ENCODE results near the gene SNAPC3.

The SNAPC3 gene

GRCh38 chr9:15390201-15390600 is 32.5 kb upstream of the SNAPC3 start:
- H3K27ac ChIP-seq (ENCODE audit: low read depth, low read length) = no peak overlapping the region
- no peaks in the 10 kb centered on the region for H3K27me3 ChIP-seq (ENCODE audit: control insufficient read depth in 1 of 2, insufficient read depth in 2 of 2, low read length in 2 of 2)
- H3K9ac ChIP-seq (ENCODE audit: low read length) = no peak overlapping the region
- H3K4me1 ChIP-seq (ENCODE audit: insufficient read depth, low read length) = no peaks in the 10 kb centered on the region
- no peak overlapping the region for H3K4me3 ChIP-seq (ENCODE audit: low read depth in 1 of 2, low read length in 2 of 2)
- H3K9me3 ChIP-seq (ENCODE audit: low read length) = no peaks in the 10 kb centered on the region
- H3K36me3 ChIP-seq (ENCODE audit: insufficient read depth, low read length) = no peaks in the 10 kb centered on the region

- Histone ChIP-seq H3K4me1 (ENCODE audit: insufficient read depth, low read length) (no peaks in the 10 kb centered on the region), H3K4me3 (ENCODE audit: low read depth in 1 of 2, low read length in 2 of 2) (no peak overlapping the region), H3K9ac (ENCODE audit: low read length) (no peak overlapping the region), H3K36me3 (ENCODE audit: insufficient read depth, low read length) (no peaks in the 10 kb centered on the region), H3K27ac (ENCODE audit: low read depth, low read length) (no peak overlapping the region), H3K27me3 (ENCODE audit: control insufficient read depth in 1 of 2, insufficient read depth in 2 of 2, low read length in 2 of 2) (no peaks in the 10 kb centered on the region), H3K9me3 (ENCODE audit: low read length) (no peaks in the 10 kb centered on the region)
These were observed 30.3 kb upstream of the SNAPC3 start for GRCh38 chr9:15392363-15392762.

- H3K9me3 ChIP-seq (ENCODE audit: low read length) = no peaks in the 10 kb centered on the region
- no peaks in the 10 kb centered on the region for H3K36me3 ChIP-seq (ENCODE audit: insufficient read depth, low read length)
- H3K9ac ChIP-seq (ENCODE audit: low read length) = no peak overlapping the region
- no peak overlapping the region for H3K4me3 ChIP-seq (ENCODE audit: low read depth in 1 of 2, low read length in 2 of 2)
- H3K27ac ChIP-seq (ENCODE audit: low read depth, low read length) = no peak overlapping the region
- no peaks in the 10 kb centered on the region for H3K27me3 ChIP-seq (ENCODE audit: control insufficient read depth in 1 of 2, insufficient read depth in 2 of 2, low read length in 2 of 2)
- H3K4me1 ChIP-seq (ENCODE audit: insufficient read depth, low read length) = no peaks in the 10 kb centered on the region
These were observed 22.3 kb upstream of the SNAPC3 start for GRCh38 chr9:15400281-15400941.

GRCh38 chr9:15401266-15401665 is 21.4 kb upstream of the SNAPC3 start:
- Histone ChIP-seq H3K4me3 (ENCODE audit: low read depth in 1 of 2, low read length in 2 of 2) (no peak overlapping the region), H3K36me3 (ENCODE audit: insufficient read depth, low read length) (no peaks in the 10 kb centered on the region), H3K9me3 (ENCODE audit: low read length) (no peaks in the 10 kb centered on the region), H3K9ac (ENCODE audit: low read length) (no peak overlapping the region), H3K27me3 (ENCODE audit: control insufficient read depth in 1 of 2, insufficient read depth in 2 of 2, low read length in 2 of 2) (no peaks in the 10 kb centered on the region), H3K27ac (ENCODE audit: low read depth, low read length) (no peak overlapping the region), H3K4me1 (ENCODE audit: insufficient read depth, low read length) (no peaks in the 10 kb centered on the region)

- no peak overlapping the region for H3K4me3 ChIP-seq (ENCODE audit: low read depth in 1 of 2, low read length in 2 of 2)
- H3K9ac ChIP-seq (ENCODE audit: low read length) = no peak overlapping the region
- no peaks in the 10 kb centered on the region for H3K27me3 ChIP-seq (ENCODE audit: control insufficient read depth in 1 of 2, insufficient read depth in 2 of 2, low read length in 2 of 2)
- H3K36me3 ChIP-seq (ENCODE audit: insufficient read depth, low read length) = no peaks in the 10 kb centered on the region
- no peaks in the 10 kb centered on the region for H3K9me3 ChIP-seq (ENCODE audit: low read length)
- no peak overlapping the region for H3K27ac ChIP-seq (ENCODE audit: low read depth, low read length)
- H3K4me1 ChIP-seq (ENCODE audit: insufficient read depth, low read length) = no peaks in the 10 kb centered on the region
These were observed 19.5 kb upstream of the SNAPC3 start for GRCh38 chr9:15403155-15403554.

GRCh38 chr9:15404171-15404570 is 18.5 kb upstream of the SNAPC3 start:
- Histone ChIP-seq H3K4me1 (ENCODE audit: insufficient read depth, low read length) (no peaks in the 10 kb centered on the region), H3K9me3 (ENCODE audit: low read length) (no peaks in the 10 kb centered on the region), H3K4me3 (ENCODE audit: low read depth in 1 of 2, low read length in 2 of 2) (no peak overlapping the region), H3K27me3 (ENCODE audit: control insufficient read depth in 1 of 2, insufficient read depth in 2 of 2, low read length in 2 of 2) (no peaks in the 10 kb centered on the region), H3K9ac (ENCODE audit: low read length) (no peak overlapping the region), H3K36me3 (ENCODE audit: insufficient read depth, low read length) (no peaks in the 10 kb centered on the region), H3K27ac (ENCODE audit: low read depth, low read length) (no peak overlapping the region)

- peaks cover 1% of the 10 kb centered on the region for H3K4me1 ChIP-seq (ENCODE audit: insufficient read depth, low read length)
- no peak overlapping the region for H3K4me3 ChIP-seq (ENCODE audit: low read depth in 1 of 2, low read length in 2 of 2)
- no peaks in the 10 kb centered on the region for H3K36me3 ChIP-seq (ENCODE audit: insufficient read depth, low read length)
- H3K27me3 ChIP-seq (ENCODE audit: control insufficient read depth in 1 of 2, insufficient read depth in 2 of 2, low read length in 2 of 2) = no peaks in the 10 kb centered on the region
- H3K9me3 ChIP-seq (ENCODE audit: low read length) = no peaks in the 10 kb centered on the region
- H3K27ac ChIP-seq (ENCODE audit: low read depth, low read length) = no peak overlapping the region
- no peak overlapping the region for H3K9ac ChIP-seq (ENCODE audit: low read length)
These were observed 5.8 kb upstream of the SNAPC3 start for GRCh38 chr9:15416880-15417279.

- no peaks in the 10 kb centered on the region for H3K9me3 ChIP-seq (ENCODE audit: low read length)
- H3K36me3 ChIP-seq (ENCODE audit: insufficient read depth, low read length) = no peaks in the 10 kb centered on the region
- peaks cover 4% of the 10 kb centered on the region for H3K4me1 ChIP-seq (ENCODE audit: insufficient read depth, low read length)
These were observed 5.0 kb upstream of the SNAPC3 start for GRCh38 chr9:15417626-15418025.

GRCh38 chr9:15420796-15421195 is 1.9 kb upstream of the SNAPC3 start:
- Histone ChIP-seq H3K4me3 (ENCODE audit: low read depth in 1 of 2, low read length in 2 of 2) (no peak overlapping the region), H3K27ac (ENCODE audit: low read depth, low read length) (no peak overlapping the region), H3K36me3 (ENCODE audit: insufficient read depth, low read length) (peaks cover 7% of the 10 kb centered on the region), H3K27me3 (ENCODE audit: control insufficient read depth in 1 of 2, insufficient read depth in 2 of 2, low read length in 2 of 2) (no peaks in the 10 kb centered on the region), H3K4me1 (ENCODE audit: insufficient read depth, low read length) (peaks cover 14% of the 10 kb centered on the region), H3K9me3 (ENCODE audit: low read length) (no peaks in the 10 kb centered on the region), H3K9ac (ENCODE audit: low read length) (no peak overlapping the region)

More at GRCh38 chr9:15417626-15418025, 5.0 kb upstream of the SNAPC3 start:
- H3K27me3 ChIP-seq (ENCODE audit: control insufficient read depth in 1 of 2, insufficient read depth in 2 of 2, low read length in 2 of 2) = no peaks in the 10 kb centered on the region
- no peak overlapping the region for H3K4me3 ChIP-seq (ENCODE audit: low read depth in 1 of 2, low read length in 2 of 2)
- H3K27ac ChIP-seq (ENCODE audit: low read depth, low read length) = no peak overlapping the region
- no peak overlapping the region for H3K9ac ChIP-seq (ENCODE audit: low read length)

- no peaks in the 10 kb centered on the region for H3K27me3 ChIP-seq (ENCODE audit: control insufficient read depth in 1 of 2, insufficient read depth in 2 of 2, low read length in 2 of 2)
- no peaks in the 10 kb centered on the region for H3K9me3 ChIP-seq (ENCODE audit: low read length)
- no peak overlapping the region for H3K4me3 ChIP-seq (ENCODE audit: low read depth in 1 of 2, low read length in 2 of 2)
- peaks cover 11% of the 10 kb centered on the region for H3K36me3 ChIP-seq (ENCODE audit: insufficient read depth, low read length)
- peaks cover 14% of the 10 kb centered on the region for H3K4me1 ChIP-seq (ENCODE audit: insufficient read depth, low read length)
- peak overlapping the region; percentile 74 for H3K27ac ChIP-seq (ENCODE audit: low read depth, low read length)
- H3K9ac ChIP-seq (ENCODE audit: low read length) = peak overlapping the region; percentile 49
These were observed 1.1 kb upstream of the SNAPC3 start for GRCh38 chr9:15421532-15421931.

- H3K9ac ChIP-seq (ENCODE audit: low read length) = peak overlapping the region; percentile 49
- no peaks in the 10 kb centered on the region for H3K27me3 ChIP-seq (ENCODE audit: control insufficient read depth in 1 of 2, insufficient read depth in 2 of 2, low read length in 2 of 2)
These were observed 695 bp upstream of the SNAPC3 start for GRCh38 chr9:15421990-15422371.

GRCh38 chr9:15423231-15423985 is 732 bp downstream of the SNAPC3 start:
- Histone ChIP-seq H3K27me3 (ENCODE audit: control insufficient read depth in 1 of 2, insufficient read depth in 2 of 2, low read length in 2 of 2) (no peaks in the 10 kb centered on the region), H3K4me1 (ENCODE audit: insufficient read depth, low read length) (peaks cover 14% of the 10 kb centered on the region), H3K27ac (ENCODE audit: low read depth, low read length) (peak overlapping the region; percentile 83), H3K9ac (ENCODE audit: low read length) (peak overlapping the region; percentile 65), H3K9me3 (ENCODE audit: low read length) (no peaks in the 10 kb centered on the region), H3K4me3 (ENCODE audit: low read depth in 1 of 2, low read length in 2 of 2) (peak overlapping the region; percentile 84 to 89), H3K36me3 (ENCODE audit: insufficient read depth, low read length) (peaks cover 11% of the 10 kb centered on the region)

More at GRCh38 chr9:15421990-15422371, 695 bp upstream of the SNAPC3 start:
- peak overlapping the region; percentile 74 for H3K27ac ChIP-seq (ENCODE audit: low read depth, low read length)
- no peaks in the 10 kb centered on the region for H3K9me3 ChIP-seq (ENCODE audit: low read length)
- peaks cover 11% of the 10 kb centered on the region for H3K36me3 ChIP-seq (ENCODE audit: insufficient read depth, low read length)
- H3K4me1 ChIP-seq (ENCODE audit: insufficient read depth, low read length) = peaks cover 14% of the 10 kb centered on the region
- H3K4me3 ChIP-seq (ENCODE audit: low read depth in 1 of 2, low read length in 2 of 2) = peak overlapping the region; percentile 84 to 89
